RKO (cell line): Measurements from ENCODE around the gene ZNF626.
"Not testable (repeated sequence)": the region's sequence is repeated elsewhere in the genome, so short reads cannot be mapped to it uniquely, and the experiment has no call there.

Source experiments
- DNase-seq: peaks from one replicate; pipeline ENCODE4 v3.0.0-alpha.2; 2016; ENCODE audit warnings: low spot score

The ZNF626 gene

GRCh38 chr19:20661150-20661819 is at the start of gene ZNF626:
Gene ZNF626 (minus strand): TSS chr19:20661571. CDS start chr19:20661446, 125 bp downstream.
- DNase-seq: no peak

DNA sequence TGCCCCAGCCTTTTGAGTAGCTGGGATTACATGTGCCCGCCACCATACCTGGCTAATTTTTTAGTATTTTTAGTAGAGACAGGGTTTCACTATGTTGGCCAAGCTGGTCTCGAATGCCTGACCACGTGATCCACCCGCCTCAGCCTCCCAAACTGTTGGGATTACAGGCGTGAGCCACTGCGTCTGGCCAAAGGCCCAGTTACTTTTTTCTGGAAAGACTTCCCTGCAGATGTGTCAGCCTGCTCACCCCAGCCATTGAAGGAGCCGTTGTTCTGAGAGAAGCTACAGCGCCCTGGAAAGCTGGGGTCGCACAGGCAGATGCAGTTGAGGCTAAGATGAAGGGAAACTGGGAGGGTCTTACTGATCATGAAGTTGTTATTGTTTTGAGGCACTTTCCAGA is 7.9 kb upstream of the ZNF626 start:
- DNase-seq: no peak

GRCh38 chr19:20667281-20667680 is 5.9 kb upstream of the ZNF626 start:
- DNase-seq: no peak

DNA sequence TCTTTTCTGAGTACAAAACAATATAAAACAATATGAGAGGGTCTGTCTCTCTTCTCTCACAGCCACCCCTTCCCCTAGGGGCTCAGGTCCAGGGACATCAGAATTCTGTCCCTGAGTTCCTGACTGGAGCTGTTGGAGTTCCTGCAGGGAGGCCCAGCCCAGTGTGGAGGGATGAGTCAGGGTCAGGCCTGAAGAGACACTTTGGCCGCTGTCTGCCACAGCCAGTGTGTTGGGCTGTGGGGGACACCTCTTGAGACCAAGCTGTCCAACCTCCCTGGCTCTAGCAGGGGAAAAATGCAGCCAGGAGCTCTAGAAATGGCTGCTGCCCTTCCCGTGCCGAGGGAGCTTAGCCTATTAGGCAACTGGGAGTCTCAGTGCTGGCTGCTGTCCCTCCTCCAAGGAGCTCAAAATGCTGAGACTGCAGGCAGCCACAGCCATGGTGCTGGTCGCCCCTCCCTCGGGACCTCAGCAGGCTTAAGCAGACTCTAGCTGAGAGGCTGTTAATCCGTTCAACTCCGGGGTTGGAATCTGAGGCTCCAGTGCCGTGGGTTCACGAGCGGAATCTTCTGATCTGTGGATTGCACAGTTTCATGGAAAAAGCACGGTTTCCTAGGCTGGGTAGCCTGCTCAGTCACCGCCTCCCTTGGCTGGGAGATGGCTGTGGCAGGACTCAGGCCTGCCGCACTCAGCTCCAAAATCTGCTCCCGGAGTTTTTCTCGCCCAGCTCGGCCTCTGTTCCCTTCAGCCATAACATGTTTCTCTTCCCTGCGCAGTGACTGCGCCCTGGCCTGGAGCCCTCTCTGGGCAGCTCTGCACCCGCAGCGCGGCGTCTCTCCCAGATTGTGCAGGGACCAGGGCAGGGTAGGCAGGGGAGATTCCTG is 3.8 kb upstream of the ZNF626 start:
- DNase-seq: no peak

DNA sequence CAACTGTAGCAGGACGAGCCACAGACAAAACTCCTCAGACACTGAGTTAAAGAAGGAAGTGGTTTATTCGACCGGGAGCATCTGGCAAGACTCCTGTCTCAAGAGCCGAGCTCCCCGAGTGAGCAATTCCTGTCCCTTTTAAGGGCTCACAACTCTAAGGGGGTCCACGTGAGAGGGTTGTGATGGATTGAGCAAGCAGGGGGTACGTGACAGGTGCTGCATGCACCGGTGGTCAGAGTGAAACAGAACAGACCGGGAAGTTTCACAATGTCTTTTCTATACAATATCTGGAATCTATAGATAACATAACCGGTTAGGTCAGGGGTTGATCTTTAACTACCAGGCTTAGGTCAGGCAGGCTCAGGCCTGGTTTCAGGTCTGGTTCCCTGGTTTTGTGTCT is 3.1 kb upstream of the ZNF626 start:
- DNase-seq: not testable (repeated sequence)

DNA sequence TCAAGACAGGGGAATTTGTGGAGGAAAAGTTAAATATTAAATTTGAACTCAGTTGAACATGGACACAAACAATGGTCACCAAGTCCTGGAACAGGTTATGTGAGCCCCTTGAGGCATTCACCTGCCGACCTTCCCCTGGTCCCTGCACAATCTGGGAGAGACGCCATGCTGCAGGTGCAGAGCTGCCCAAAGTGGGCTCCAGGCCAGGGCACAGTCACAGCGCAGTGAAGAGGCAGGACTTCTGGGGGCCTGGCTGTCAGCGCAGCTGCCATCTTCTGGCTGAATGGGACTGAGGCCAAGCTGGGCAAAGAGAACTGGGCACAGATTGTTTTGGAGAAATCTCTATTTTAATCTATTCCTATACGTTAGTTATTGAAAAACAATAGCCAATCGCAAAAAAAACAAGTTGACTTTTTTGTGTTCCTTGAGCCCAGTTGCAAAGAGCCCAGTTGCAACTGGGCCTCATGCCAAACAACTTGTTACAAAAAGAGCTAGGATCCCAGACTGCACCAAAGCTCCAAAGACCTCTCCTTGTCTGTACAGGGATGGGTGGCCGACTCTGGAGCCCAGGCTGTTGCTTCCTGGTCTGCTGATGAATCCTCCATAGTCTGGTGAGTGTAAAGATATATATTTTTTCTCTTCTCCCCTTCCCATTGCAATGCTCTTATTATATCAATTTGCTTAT is 1.2 kb upstream of the ZNF626 start:
- DNase-seq: no peak

GRCh38 chr19:20660473-20661140 is 764 bp downstream of the ZNF626 start:
- DNase-seq: no peak

DNA sequence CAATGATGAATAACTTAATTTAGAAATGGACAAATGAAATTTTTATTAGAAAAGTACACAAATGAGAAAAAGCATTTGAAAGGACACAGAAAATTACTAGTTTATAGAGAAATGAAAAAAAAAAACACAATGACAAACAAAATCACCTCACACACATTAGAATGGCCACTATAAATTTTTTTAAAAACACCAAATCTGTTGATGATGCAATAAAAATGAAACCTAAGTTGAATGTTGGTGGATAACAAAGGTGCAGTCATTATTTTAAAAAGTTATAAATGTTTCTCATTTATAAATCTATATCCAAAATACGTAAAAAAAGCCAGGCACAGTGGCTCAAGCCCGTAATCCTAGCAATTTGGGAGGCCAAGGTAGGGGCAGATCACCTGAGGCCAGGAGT is 20.8 kb downstream of the ZNF626 start:
- DNase-seq: no peak

DNA sequence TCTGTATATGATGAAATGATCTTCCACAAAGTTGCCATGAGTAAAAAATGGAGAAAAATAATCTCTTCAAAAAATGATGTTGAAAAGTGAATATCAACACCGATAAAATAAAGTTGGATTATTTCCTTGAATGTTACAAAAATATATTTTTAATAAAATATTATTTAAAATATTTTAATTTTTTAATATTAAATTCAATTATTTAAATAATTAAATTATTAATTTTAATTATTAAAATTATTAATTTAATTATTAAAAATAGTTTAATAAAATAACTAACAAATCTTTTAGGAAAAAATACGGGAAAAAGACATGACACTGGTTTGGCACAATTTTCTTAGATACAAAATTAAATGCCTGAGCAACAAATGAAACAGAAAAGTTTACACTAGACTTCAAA is 21.3 kb downstream of the ZNF626 start:
- no peak for DNase-seq

GRCh38 chr19:20624560-20624959 is 36.8 kb downstream of the ZNF626 start:
- DNase-seq: not testable (repeated sequence)

- DNase-seq: no peak
Measured at GRCh38 chr19:20616071-20616470, 45.3 kb downstream of the ZNF626 start.

- DNase-seq: not testable (repeated sequence)
Measured at GRCh38 chr19:20614971-20615370, 46.4 kb downstream of the ZNF626 start.

DNA sequence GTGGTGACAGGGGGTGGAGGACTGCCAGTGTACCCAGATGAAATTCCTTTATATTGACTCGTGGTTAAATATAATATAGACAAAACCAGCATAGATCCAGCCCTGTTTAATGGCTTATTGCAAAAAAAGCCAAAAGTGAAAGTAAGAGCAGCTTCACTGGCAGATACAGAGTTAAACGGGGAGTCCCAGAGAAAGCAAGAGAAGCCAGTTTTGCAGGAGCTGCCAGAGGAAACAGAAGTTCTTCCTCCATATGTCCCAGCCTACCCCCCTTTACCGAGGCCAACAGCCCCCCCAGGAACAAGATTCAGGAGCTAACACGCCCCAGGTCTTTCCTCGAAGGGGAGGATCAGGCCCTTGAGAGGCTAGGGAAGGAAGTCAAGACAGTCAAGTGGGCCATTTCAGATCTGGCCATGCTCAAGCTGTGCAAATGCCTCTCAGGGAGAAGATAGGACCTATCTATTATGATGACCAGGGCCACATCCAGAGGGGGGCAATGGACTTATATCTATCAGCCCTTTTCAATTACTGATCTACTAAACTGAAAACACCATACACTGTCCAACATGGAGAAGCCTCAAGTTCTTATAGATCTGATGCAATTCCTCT is 48.6 kb downstream of the ZNF626 start:
- DNase-seq: no peak

DNA sequence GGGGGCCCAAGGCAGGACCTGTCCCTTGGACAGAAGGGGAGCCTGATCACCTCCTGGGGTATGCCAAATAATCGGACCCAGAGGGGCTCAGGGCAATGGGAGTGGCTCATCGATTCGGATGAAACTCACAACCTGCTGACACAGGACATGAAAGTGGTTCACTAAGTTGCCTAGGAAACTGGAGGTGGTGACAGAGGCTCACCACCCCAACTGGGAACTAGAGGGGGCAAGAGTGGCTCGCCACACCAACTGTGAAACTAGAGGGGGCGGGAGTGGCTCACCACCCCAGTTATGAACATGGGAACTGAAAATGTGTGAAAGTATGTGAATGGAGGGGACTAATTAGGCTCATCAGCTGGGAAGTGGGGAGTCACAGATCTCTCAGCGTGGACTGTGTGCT is 49.5 kb downstream of the ZNF626 start:
- DNase-seq: no peak

DNA sequence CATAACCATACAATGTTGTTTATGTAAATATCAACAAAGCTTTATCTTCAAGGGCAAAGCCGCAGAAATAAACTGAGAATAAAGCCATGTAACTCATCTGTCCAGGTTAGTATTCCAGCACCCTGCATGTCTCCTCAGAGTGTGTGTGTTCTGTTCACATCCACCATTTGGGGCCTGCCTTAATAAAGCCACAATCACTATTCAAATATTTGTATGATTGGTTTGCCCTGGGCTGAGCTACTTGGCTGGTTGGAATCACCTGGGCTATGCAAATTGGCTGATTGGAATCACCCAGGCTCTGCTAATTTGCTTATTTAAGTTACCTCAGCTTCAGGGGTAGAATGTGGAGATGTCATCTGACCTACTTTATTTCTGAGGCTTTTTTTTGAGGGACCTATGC is 53.4 kb downstream of the ZNF626 start:
- no peak for DNase-seq
